NOMO-1 treated with DMSO at 0.1 percent for 48 hours (cell line): ENCODE data around the gene ADAMTS15.
"Not testable (repeated sequence)": the region's sequence is repeated elsewhere in the genome, so short reads cannot be mapped to it uniquely, and the experiment has no call there.

Experiments
- DNase-seq: peaks from one replicate; lab custom pipeline; 2025; ENCODE audit not compliant: unreplicated experiment; lab: John Stamatoyannopoulos, UW

Gene ADAMTS15

GRCh38 chr11:130436171-130436570 is 12.3 kb upstream of the ADAMTS15 start:
- DNase-seq: no peak

- no peak for DNase-seq
Measured at GRCh38 chr11:130437848-130438247, 10.6 kb upstream of the ADAMTS15 start.

DNA sequence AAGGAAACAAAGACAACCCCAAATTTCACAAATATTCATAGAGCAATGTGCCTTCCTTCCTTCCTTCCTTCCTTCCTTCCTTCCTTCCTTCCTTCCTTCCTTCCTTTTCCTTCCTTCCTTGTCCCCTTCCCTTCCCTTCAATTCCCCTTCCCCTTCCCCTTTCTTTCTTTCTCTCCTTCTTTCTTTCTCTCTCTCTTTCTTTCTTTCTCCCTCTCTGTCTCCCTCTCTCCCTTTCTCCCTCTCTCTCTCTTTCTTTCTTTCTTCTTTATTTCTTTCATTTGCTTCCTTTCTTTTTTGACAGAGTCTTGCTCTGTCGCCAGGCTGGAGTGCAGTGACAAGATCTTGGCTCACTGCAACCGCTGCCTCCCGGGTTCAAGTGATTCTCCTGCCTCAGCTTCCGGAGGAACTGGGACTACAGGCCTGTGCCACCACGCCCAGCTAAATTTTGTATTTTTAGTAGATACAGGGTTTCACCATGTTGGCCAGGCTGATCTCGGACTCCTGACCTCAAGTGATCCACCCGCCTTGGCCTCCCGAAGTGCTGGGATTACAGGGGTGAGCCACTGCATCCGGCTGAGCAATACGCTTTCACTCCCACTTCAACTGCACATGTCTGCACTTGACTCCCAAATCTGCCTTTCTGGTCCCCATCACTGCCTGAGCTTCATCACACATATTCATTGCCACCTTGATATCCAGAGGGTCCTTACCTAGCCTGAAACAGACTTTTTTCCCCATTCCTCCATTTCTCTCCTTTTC is 9.9 kb upstream of the ADAMTS15 start:
- DNase-seq: not testable (repeated sequence)

DNA sequence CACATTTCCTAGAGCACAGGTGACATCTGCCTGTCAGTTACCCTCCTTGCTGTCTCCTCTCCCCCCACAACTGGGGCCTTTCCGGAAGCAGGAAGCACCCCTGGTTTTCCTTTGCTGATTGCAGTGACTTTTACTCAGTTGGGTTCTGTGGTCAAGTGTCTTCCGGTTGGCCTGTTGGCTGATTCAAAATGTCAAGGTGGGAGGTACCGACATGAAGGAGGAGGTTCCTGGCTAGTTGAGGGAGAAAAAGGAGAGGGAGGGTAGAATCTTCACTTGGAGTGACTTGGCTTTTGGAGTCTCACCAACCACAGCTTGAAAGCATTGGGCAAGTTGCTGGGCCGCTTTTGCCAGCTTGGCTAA is 9.3 kb upstream of the ADAMTS15 start:
- no peak for DNase-seq

- DNase-seq: no peak
Measured at GRCh38 chr11:130439876-130440275, 8.6 kb upstream of the ADAMTS15 start.

DNA sequence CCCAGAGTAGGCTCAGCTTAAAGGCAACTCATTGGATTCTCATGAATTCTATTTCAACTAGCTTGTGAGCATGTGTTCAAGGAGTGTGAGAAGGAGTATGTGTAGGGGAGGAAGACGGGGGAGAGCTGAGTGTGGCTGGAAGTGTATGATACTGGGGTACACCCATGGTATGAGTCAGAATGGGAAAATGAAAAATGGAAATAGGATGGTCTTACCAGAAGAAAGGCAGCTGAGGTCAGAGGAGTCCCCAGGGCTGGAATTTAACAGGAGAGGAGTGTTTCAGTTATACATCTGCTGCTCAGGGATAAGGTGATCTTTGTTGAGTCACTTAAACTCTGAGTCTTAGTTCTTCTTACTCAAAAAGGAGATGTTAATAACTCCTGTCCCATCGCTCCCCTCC is 6.7 kb upstream of the ADAMTS15 start:
- DNase-seq: no peak

DNA sequence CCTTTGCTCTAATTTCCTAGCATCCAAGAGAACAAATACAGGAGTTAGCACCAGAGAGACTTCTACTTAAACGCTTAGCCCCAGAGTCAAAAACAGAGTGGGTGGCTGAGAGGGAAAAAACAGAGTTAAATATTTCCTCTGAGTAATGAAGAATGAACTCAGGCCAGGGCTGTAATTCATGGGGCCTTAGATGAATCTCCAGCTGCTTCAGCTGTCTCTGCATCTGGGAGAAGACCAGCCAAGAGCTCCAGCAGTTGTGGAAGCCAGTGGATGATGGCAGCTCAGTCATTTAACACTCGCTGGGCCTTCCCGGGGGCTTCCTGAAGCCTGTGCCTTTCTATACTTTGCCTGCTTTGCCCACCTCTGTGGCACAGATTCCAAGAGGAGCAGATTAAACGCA is 5.7 kb upstream of the ADAMTS15 start:
- DNase-seq: no peak

DNA sequence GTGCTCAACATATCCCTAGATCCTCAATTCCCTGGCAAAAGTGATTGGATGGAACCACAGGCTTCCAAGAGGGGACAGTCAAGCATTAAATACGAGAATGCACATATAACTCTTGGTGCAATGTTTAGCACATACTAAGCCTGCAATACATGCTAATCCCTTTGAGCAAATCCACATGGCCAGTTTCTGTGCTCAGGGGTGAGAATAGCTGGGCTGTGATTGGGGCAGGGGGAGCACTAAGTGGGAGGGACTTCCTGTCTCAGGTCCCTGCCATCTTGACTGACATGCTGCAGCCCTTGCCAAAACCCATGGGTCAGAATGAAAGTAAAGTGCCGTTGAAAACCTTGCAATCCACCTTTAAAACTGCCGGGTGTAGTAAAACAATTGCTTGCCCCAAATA is 2.7 kb upstream of the ADAMTS15 start:
- no peak for DNase-seq

GRCh38 chr11:130448039-130448415 is 418 bp upstream of the ADAMTS15 start:
- no peak for DNase-seq

- DNase-seq: no peak
Measured at GRCh38 chr11:130449310-130449990, 1.0 kb downstream of the ADAMTS15 start.

GRCh38 chr11:130449996-130450769 is 1.7 kb downstream of the ADAMTS15 start:
- DNase-seq: no peak

DNA sequence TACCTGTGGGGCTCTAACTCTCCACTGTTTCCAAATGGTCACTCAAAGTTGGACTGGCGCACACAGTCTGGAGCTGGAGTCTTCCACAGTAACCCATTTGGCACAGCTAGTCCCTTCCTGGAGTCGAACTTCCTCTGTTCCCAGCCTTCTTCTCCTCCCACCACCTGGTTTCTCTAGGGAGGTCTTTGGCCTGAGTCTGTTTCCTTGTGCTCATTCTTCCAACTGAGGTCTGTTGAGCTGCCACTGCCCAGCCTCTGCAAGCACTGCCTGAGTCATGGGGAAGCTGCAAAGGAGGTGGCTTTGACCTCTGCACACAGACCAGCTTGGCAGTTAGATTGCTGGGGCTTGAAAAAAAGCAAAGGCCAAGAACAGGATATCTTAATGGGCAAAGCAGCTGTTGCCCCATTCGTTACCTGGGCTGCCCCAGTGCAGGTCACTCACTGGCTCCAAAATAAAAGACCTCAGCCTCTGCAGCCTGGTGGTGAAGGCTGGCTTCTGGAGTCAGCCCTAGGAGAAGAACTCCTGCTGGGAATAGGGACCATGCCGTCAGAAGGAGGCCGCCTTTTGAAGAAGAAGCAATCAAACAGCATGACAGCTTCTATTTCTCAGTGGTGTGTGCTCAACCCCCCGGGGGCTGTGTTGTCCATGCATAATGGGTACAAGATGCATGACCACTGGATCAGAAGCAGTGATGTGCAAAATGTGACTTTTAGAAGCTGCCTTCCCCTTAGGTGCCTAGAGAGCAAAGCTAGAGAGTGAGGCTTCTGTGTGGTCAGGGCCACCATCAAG is 3.0 kb downstream of the ADAMTS15 start:
- no peak for DNase-seq

DNA sequence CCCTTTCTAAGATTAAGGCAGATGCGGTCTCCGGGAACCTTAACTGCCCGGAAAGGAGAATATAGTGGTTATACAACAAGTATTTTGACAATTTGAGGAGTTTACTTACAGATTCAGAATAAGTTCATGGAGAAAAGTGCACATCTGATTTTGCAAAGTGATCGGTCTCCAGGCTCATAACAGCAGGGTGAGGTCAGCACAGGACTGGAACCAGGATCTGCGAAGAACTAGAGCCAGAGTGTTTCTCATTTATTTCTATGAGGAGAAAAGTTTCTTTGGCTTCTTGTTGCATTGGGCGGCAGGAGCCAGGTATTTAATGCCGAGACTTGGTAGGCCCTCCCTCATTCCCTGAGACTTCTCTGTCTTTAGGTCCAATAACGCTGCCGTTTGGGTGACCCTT is 3.7 kb downstream of the ADAMTS15 start:
- DNase-seq: no peak

- no peak for DNase-seq
Measured at GRCh38 chr11:130452940-130453339, 4.5 kb downstream of the ADAMTS15 start.

- no peak for DNase-seq
Measured at GRCh38 chr11:130454491-130455252, 6.2 kb downstream of the ADAMTS15 start.

GRCh38 chr11:130455483-130456127 is 7.2 kb downstream of the ADAMTS15 start:
- no peak for DNase-seq

DNA sequence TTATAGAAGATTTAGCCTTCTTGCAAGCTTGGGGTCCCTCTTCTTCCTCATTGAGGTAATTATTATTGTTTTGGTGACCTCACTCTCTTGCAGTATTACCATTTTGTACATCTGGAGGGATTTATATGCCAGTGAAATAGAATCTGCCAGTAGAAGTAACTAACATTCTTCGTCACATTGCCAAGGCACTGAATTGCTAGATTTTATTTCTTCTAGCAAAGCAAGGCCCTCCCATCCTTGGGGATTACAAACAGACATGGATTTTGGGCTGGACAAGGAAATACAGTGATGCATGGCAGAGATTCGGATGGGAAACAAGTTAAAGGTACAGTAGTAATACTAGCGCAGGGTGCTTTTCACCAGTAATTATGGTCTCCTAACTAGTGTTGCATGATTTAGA is 7.8 kb downstream of the ADAMTS15 start:
- DNase-seq: no peak

GRCh38 chr11:130457623-130458409 is 9.4 kb downstream of the ADAMTS15 start:
- DNase-seq: no peak

- no peak for DNase-seq
Measured at GRCh38 chr11:130458410-130458729, 9.9 kb downstream of the ADAMTS15 start.
